SK-N-SH (cell line): ENCODE data around the gene RBMS1.

ENCODE experiments used
- CHD2 ChIP-seq: fragments of 150-350 bp; IDR thresholded peaks from 2 replicates; pipeline ENCODE4 v1.6.1; 2018; ENCODE audit warnings: low read length; ENCODE audit not compliant: partially characterized antibody
- EZH2phosphoT487 ChIP-seq: fragments of 200-600 bp; sonication (generic); IDR thresholded peaks from 2 replicates; pipeline ENCODE4 v1.6.1; 2017; ENCODE audit warnings: low read depth, mixed run types, mild to moderate bottlenecking, antibody characterized with exemption, moderate library complexity, borderline replicate concordance
- FOXJ3 ChIP-seq: sonication (generic); formaldehyde crosslinking; IDR thresholded peaks from 2 replicates; pipeline ENCODE4 v1.5.1; 2020; ENCODE audit warnings: mild to moderate bottlenecking, missing genetic modification reagents
- FOXM1 ChIP-seq: IDR thresholded peaks from 2 replicates; pipeline ENCODE4 v1.4.0; 2012; ENCODE audit warnings: low read depth, mild to moderate bottlenecking
- JUND ChIP-seq: IDR thresholded peaks from 2 replicates; pipeline ENCODE4 v1.4.0; 2012
- MXI1 ChIP-seq: IDR thresholded peaks from 2 replicates; pipeline ENCODE4 v1.6.1; 2012; ENCODE audit warnings: mild to moderate bottlenecking, low read depth, low read length, improper control_type of control experiment
- NFIC ChIP-seq: IDR thresholded peaks from 2 replicates; pipeline ENCODE4 v1.4.0; 2012; ENCODE audit warnings: borderline replicate concordance
- POLR2AphosphoS5 ChIP-seq: IDR thresholded peaks from 2 replicates; pipeline ENCODE4 v1.6.1; 2012; ENCODE audit warnings: low read depth, low read length
- RAD21 ChIP-seq: IDR thresholded peaks from 2 replicates; pipeline ENCODE4 v1.6.1; 2012; ENCODE audit warnings: mild to moderate bottlenecking, low read length
- TAF1 ChIP-seq: IDR thresholded peaks from 2 replicates; pipeline ENCODE4 v1.6.1; 2012; ENCODE audit warnings: low read depth, mild to moderate bottlenecking, low read length, moderate library complexity, borderline replicate concordance
- YY1 ChIP-seq: IDR thresholded peaks from 2 replicates; pipeline ENCODE4 v1.4.0; 2012; ENCODE audit warnings: low read depth, mild to moderate bottlenecking
- TF ChIP-seq, protein P1 (sequence below): fragments of 200-600 bp; sonication (generic); IDR thresholded peaks from 2 replicates; pipeline ENCODE4 v1.6.1; 2017; ENCODE audit warnings: antibody characterized with exemption, mild to moderate bottlenecking, moderate library complexity
- TF ChIP-seq, protein P2 (sequence below): IDR thresholded peaks from 2 replicates; pipeline ENCODE4 v1.4.0; 2012; ENCODE audit warnings: low read depth
- TF ChIP-seq, protein P3 (sequence below): IDR thresholded peaks from 2 replicates; pipeline ENCODE4 v1.4.0; 2012; ENCODE audit warnings: low read depth, borderline replicate concordance

DNA sequence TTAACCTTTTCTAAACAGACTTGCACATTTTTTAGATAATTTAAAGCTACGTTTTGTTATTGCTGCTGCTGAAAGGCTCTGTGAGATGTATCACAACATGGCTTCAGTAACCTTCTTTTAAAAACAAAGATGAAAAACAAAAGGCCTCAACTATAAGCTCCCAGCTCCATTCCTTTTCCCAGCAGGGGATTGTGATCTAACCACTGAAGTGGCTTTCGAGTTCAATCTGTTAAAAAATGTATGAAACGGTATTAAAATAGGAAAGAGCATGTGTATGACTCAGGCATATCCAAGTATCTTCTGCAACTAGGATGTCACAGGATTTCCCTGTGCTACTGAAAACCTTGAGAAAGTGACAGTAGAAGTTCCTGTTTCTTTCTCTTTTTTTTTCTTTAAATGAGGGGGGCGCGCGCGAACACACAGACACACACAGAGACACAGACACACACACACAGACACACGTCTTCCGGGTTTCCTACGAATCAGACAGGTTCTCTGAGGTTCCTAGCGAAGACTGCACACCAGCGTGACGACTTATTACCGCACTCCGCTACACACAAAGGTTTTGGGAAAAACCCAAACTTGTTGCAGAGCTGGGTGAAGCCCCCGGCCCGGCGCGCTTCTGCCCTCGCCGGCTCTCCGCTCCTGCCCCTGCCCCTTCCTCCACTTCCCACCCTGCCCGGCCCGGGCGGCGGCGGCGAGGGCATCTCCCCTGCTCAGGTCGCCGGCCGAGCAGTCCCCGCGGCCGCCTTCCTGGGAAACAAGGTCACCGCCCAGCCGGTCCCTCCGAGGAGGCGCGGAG is 86.8 kb downstream of the RBMS1 start:
- TF ChIP-seq, protein P1, sequence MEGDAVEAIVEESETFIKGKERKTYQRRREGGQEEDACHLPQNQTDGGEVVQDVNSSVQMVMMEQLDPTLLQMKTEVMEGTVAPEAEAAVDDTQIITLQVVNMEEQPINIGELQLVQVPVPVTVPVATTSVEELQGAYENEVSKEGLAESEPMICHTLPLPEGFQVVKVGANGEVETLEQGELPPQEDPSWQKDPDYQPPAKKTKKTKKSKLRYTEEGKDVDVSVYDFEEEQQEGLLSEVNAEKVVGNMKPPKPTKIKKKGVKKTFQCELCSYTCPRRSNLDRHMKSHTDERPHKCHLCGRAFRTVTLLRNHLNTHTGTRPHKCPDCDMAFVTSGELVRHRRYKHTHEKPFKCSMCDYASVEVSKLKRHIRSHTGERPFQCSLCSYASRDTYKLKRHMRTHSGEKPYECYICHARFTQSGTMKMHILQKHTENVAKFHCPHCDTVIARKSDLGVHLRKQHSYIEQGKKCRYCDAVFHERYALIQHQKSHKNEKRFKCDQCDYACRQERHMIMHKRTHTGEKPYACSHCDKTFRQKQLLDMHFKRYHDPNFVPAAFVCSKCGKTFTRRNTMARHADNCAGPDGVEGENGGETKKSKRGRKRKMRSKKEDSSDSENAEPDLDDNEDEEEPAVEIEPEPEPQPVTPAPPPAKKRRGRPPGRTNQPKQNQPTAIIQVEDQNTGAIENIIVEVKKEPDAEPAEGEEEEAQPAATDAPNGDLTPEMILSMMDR, result no peak
- no peak for TF ChIP-seq NFIC
- TF ChIP-seq POLR2AphosphoS5, result no peak; the same call in 1 of the 2 replicates
- TF ChIP-seq FOXJ3, result no peak
- TF ChIP-seq CHD2, result no peak
- TF ChIP-seq TAF1, result no peak
- TF ChIP-seq RAD21, result 0 out of 2 replicates have a peak, but pooled peaks have one; percentile 9
- no peak for TF ChIP-seq EZH2phosphoT487
- TF ChIP-seq JUND, result no peak
- no peak for TF ChIP-seq YY1
- TF ChIP-seq, protein P2, sequence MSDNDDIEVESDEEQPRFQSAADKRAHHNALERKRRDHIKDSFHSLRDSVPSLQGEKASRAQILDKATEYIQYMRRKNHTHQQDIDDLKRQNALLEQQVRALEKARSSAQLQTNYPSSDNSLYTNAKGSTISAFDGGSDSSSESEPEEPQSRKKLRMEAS, result peak; percentile 35; the same call in 1 of the 2 replicates
- TF ChIP-seq, protein P3, sequence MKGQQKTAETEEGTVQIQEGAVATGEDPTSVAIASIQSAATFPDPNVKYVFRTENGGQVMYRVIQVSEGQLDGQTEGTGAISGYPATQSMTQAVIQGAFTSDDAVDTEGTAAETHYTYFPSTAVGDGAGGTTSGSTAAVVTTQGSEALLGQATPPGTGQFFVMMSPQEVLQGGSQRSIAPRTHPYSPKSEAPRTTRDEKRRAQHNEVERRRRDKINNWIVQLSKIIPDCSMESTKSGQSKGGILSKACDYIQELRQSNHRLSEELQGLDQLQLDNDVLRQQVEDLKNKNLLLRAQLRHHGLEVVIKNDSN, result no peak
- no peak for TF ChIP-seq FOXM1
- TF ChIP-seq MXI1, result peak; percentile 46; the same call in 1 of the 2 replicates
